GM06990 (cell line): ENCODE results near the gene CARD11.

Experiments
- DNase-seq: peaks from one replicate; pipeline ENCODE4 v3.0.0-alpha.2; 2011; ENCODE audit not compliant: insufficient read length; ENCODE audit errors: extremely low read depth
- H3K27me3 ChIP-seq: replicated peaks from 2 replicates; pipeline ENCODE4 v1.6.0; 2011; ENCODE audit warnings: low read length; ENCODE audit not compliant: control insufficient read depth, insufficient read depth
- H3K36me3 ChIP-seq: 2 replicates; pipeline ENCODE4 v1.5.1; 2011; ENCODE audit warnings: low read length; ENCODE audit not compliant: control insufficient read depth, insufficient read depth
- H3K4me3 ChIP-seq: replicated peaks from 2 replicates; pipeline ENCODE4 v1.5.1; 2011; ENCODE audit warnings: low read depth, mild to moderate bottlenecking, control low read depth, low read length
- CTCF ChIP-seq: IDR thresholded peaks from 2 replicates; pipeline ENCODE4 v1.5.1; 2011; ENCODE audit warnings: low read length, control low read depth, mild to moderate bottlenecking, inconsistent platforms; ENCODE audit not compliant: insufficient read depth, poor library complexity, severe bottlenecking

The CARD11 gene

DNA sequence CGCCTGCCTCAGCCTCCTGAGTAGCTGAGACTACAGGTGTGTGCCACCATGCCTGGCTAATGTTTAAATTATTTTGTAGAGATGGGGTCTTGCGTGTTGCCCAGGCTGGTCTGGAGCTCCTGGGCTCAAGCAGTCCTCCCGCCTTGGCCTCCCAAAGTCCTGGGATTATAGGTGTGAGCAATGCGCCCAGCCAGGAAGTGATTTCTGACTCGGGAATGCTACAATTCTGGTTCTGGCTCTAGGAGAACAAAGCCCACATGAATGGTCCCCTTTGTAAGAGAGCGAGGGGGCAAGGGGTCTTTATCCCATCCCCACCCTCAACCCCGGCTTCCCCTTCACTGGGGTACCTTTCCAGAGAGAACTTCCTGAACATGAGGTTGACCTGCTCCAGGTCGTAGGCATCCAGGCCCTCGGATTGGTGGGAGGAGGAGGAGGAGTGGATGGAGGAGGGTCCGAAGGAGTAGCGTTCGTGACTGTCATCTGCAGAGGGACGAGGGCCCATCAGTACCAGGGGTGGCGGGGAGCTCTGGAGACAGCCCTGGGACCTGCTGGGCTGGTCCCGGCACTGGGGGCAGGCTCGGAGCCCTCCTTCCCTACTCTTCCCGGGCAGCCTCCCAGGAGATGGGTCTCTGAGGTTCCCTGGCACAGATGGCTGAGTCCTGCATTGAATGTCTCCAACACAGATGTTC lies 119.6 kb downstream of the CARD11 start:
- DNase-seq, result no peak
- no peak for TF ChIP-seq CTCF
- Histone ChIP-seq H3K4me3 (no peak overlapping the region), H3K27me3 (no peaks in the 10 kb centered on the region), H3K36me3 (peaks cover 31% of the 10 kb centered on the region)

- no peak for DNase-seq
- H3K27me3 ChIP-seq, result no peaks in the 10 kb centered on the region
- no peak overlapping the region for H3K4me3 ChIP-seq
- peaks cover 36% of the 10 kb centered on the region for H3K36me3 ChIP-seq
- TF ChIP-seq CTCF, result no peak
Measured at GRCh38 chr7:2923291-2923781, 120.3 kb downstream of the CARD11 start.

DNA sequence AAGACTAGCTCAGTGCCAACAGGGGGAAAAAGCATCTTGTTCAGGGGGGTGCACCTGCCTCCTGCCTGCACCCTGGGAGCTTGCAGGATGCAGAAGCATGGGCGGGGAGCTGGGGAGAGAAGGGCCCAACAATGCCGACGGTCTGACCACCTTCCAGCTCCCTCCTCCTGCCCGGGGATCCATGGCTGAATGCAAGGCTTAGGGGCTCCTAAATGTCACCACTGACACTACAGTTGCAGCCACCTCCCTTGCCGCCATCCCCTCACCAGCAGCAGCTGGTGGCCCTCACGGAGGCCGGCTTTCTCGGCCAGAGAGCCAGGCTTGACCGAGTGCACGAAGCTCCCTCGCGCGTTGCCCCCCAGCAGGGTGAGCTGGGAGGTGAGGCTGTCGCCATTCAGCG lies 120.8 kb downstream of the CARD11 start:
- no peaks in the 10 kb centered on the region for H3K27me3 ChIP-seq
- H3K36me3 ChIP-seq, result peaks cover 38% of the 10 kb centered on the region
- no peak for DNase-seq
- TF ChIP-seq CTCF, result no peak
- no peak overlapping the region for H3K4me3 ChIP-seq

- H3K27me3 ChIP-seq, result no peaks in the 10 kb centered on the region
- DNase-seq, result no peak
- peaks cover 36% of the 10 kb centered on the region for H3K36me3 ChIP-seq
- H3K4me3 ChIP-seq, result no peak overlapping the region
- no peak for TF ChIP-seq CTCF
Measured at GRCh38 chr7:2922348-2922691, 121.3 kb downstream of the CARD11 start.

DNA sequence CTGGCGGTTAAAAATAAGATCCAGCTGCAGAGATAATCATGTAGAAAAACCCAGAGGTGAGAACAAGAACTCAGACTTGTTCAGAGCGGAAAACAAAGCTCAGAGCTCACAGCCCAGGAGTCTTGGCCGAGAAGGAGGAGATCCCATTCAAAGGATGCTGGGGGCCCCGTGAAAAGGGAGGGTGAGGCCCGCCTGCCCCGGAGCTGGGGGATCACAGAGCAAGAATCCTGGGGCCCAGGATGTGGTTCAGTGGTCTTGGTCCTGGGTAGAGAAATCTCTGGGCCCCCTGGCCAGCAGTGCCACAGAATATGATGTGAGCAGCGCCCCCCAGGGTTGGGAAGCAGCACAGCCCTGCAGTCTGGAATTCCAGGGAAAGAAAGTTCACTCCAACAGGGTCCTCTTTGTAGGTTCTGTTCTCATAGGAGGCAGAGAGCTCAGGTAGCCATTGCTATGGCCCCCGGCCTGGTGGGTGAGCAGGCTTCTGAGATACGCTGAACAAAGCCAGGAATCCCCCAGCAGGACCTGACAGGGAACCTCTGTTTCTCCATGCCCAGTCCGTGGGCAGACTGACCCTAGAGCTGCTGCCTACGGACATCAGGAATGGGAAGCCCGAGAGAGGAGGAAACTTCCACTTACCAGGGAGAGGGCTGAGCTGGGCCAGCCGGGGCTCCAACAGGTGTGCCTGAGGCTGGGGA lies 121.9 kb downstream of the CARD11 start:
- H3K27me3 ChIP-seq, result no peaks in the 10 kb centered on the region
- DNase-seq, result no peak
- TF ChIP-seq CTCF, result no peak
- H3K4me3 ChIP-seq, result no peak overlapping the region
- H3K36me3 ChIP-seq, result peaks cover 39% of the 10 kb centered on the region
